ENCODE results near the gene SLC9A8. TPM values are rescaled to one million over a fixed set of nuclear protein-coding genes. Genes with fewer than 3 reads are reported as not detected.

The SLC9A8 gene
- polyA plus RNA-seq, 3 donors, result 5.1 to 8.6 (median 7.0) TPM

GRCh38 chr20:49785149-49785851, 27.3 kb upstream of the SLC9A8 start:
- H3K27ac ChIP-seq (ENCODE audit: low read depth, low read length), result no peak overlapping the region
- WGBS, 3 donors, result 89 to 92% (median 91%) methylated on average over 15 of the region's 15 CpGs

- no peak overlapping the region for H3K27ac ChIP-seq (ENCODE audit: low read depth, low read length)
- WGBS, 3 donors, result 70 to 84% (median 78%) methylated on average over 4 of the region's 4 CpGs
Observed at GRCh38 chr20:49785852-49786175, 26.8 kb upstream of the SLC9A8 start.

- WGBS, 3 donors, result 63 to 80% (median 78%) methylated on average over 8 to 9 of the region's 11 CpGs
- H3K27ac ChIP-seq (ENCODE audit: low read depth, low read length), result no peak overlapping the region
Observed at GRCh38 chr20:49786196-49786595, 26.4 kb upstream of the SLC9A8 start.

- 75 to 83% (median 82%) methylated on average over 7 of the region's 7 CpGs for WGBS, 3 donors
- no peak overlapping the region for H3K27ac ChIP-seq (ENCODE audit: low read depth, low read length)
Observed at GRCh38 chr20:49786668-49787370, 25.8 kb upstream of the SLC9A8 start.

- no peak overlapping the region for H3K27ac ChIP-seq (ENCODE audit: low read depth, low read length)
- 72 to 89% (median 86%) methylated on average over 9 of the region's 9 CpGs for WGBS, 3 donors
Observed at GRCh38 chr20:49787371-49788357, 25.0 kb upstream of the SLC9A8 start.

- 21 to 43% (median 31%) methylated on average over 9 of the region's 9 CpGs for WGBS, 3 donors
- no peak overlapping the region for H3K27ac ChIP-seq (ENCODE audit: low read depth, low read length)
Observed at GRCh38 chr20:49790077-49790798, 22.4 kb upstream of the SLC9A8 start.

- no peak overlapping the region for H3K27ac ChIP-seq (ENCODE audit: low read depth, low read length)
- WGBS, 3 donors, result 44 to 73% (median 46%) methylated on average over 2 of the region's 2 CpGs
Observed at GRCh38 chr20:49791165-49791564, 21.5 kb upstream of the SLC9A8 start.

GRCh38 chr20:49792006-49792405, 20.6 kb upstream of the SLC9A8 start:
- WGBS, 3 donors, result 65 to 94% (median 75%) methylated on average over 1 of the region's 1 CpG
- no peak overlapping the region for H3K27ac ChIP-seq (ENCODE audit: low read depth, low read length)

GRCh38 chr20:49792611-49793010, 20.0 kb upstream of the SLC9A8 start:
- H3K27ac ChIP-seq (ENCODE audit: low read depth, low read length), result no peak overlapping the region
- 83 to 93% (median 93%) methylated on average over 3 of the region's 3 CpGs for WGBS, 3 donors

GRCh38 chr20:49794336-49795134, 18.1 kb upstream of the SLC9A8 start:
- no peak overlapping the region for H3K27ac ChIP-seq (ENCODE audit: low read depth, low read length)
- 64 to 80% (median 67%) methylated on average over 10 of the region's 10 CpGs for WGBS, 3 donors

- WGBS, 3 donors, result 65 to 73% (median 72%) methylated on average over 2 of the region's 2 CpGs
- no peak overlapping the region for H3K27ac ChIP-seq (ENCODE audit: low read depth, low read length)
Observed at GRCh38 chr20:49795135-49795424, 17.5 kb upstream of the SLC9A8 start.

GRCh38 chr20:49796600-49797343, 15.9 kb upstream of the SLC9A8 start:
- H3K27ac ChIP-seq (ENCODE audit: low read depth, low read length), result no peak overlapping the region
- 71 to 79% (median 76%) methylated on average over 8 of the region's 8 CpGs for WGBS, 3 donors

GRCh38 chr20:49797344-49797615, 15.3 kb upstream of the SLC9A8 start:
- WGBS, 3 donors, result 71 to 81% (median 73%) methylated on average over 6 of the region's 6 CpGs
- no peak overlapping the region for H3K27ac ChIP-seq (ENCODE audit: low read depth, low read length)

- no peak overlapping the region for H3K27ac ChIP-seq (ENCODE audit: low read depth, low read length)
- 84 to 85% (median 84%) methylated on average over 4 of the region's 4 CpGs for WGBS, 3 donors
Observed at GRCh38 chr20:49798718-49799117, 13.9 kb upstream of the SLC9A8 start.

GRCh38 chr20:49799698-49800097, 12.9 kb upstream of the SLC9A8 start:
- 63 to 87% (median 87%) methylated on average over 8 of the region's 8 CpGs for WGBS, 3 donors
- no peak overlapping the region for H3K27ac ChIP-seq (ENCODE audit: low read depth, low read length)

GRCh38 chr20:49803418-49803817, 9.2 kb upstream of the SLC9A8 start:
- WGBS, 3 donors, result 71 to 86% (median 78%) methylated on average over 1 of the region's 1 CpG
- no peak overlapping the region for H3K27ac ChIP-seq (ENCODE audit: low read depth, low read length)

- 79 to 86% (median 86%) methylated on average over 3 of the region's 3 CpGs for WGBS, 3 donors
- H3K27ac ChIP-seq (ENCODE audit: low read depth, low read length), result no peak overlapping the region
Observed at GRCh38 chr20:49804364-49804763, 8.3 kb upstream of the SLC9A8 start.

Data from adipose tissue (tissue), 3 donors.